T-helper 2 cell treated with Interferon-gamma antibody and Interleukin-4, amounts not matched to agents 100 ng/mL and 5 ng/mL, for 36 hours (primary cell): ENCODE data around the gene ADARB2. TPM values are rescaled to one million over a fixed set of nuclear protein-coding genes. Genes with fewer than 3 reads are reported as not detected.
"Not testable (repeated sequence)": the region's sequence is repeated elsewhere in the genome, so short reads cannot be mapped to it uniquely, and the experiment has no call there.

ENCODE experiments used
- intact Hi-C: fragments of 100-400 bp; cut with micrococcal nuclease; formaldehyde crosslinking; loops from one replicate; pipeline ENCODE4 v1.15.1; 2023
- total RNA-seq: library from RNA; stranded (reverse); gene quantifications from 2 replicates; pipeline ENCODE4 v1.2.3, GENCODE V29; 2022

Gene ADARB2
- total RNA-seq, 1 donor from 2014 or later: not detected

DNA sequence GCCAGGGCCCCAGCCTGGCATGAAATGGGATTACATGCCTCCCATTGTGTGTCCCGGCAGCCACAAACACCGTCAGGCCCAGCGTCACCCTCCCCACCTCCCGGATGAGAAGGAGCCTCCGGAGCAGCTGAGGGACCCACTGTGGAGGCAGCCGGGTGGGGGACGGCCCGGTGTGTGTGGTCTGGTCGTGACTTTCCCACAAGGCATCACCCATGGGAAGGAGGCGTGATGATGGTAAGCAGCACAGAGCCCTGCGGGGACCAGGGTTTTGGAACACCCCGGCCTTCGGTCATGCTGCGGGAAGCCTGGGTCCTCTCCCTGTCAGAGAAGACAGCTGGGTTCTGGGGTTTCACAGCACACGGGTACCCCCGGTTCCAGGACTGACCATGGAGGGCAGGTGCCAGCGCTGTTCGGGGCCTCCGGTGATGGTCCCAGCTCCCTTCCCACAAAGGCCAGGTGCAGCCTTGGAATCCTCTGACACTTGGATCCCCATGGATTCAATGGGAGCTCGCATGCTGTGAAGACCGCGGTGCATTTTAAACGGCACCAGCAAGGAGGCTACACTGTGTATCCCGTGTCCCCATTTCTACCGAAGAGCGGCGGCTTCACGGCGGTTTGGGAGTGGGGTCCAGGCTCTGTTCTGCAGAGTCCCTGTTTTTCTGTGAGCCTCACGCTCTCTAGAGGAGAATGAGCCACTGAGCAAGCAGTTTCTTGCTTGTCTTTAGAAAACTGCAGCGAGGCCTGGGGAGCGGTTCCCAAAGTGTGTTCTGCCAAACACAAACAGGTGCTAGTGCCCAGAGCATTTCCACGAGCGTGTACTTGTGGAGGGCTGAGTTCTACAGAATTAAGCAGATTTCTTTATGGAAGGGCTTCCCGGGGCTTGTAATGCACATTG, 336.0 kb downstream of the ADARB2 start:
- intact Hi-C loops: no loop called here

DNA sequence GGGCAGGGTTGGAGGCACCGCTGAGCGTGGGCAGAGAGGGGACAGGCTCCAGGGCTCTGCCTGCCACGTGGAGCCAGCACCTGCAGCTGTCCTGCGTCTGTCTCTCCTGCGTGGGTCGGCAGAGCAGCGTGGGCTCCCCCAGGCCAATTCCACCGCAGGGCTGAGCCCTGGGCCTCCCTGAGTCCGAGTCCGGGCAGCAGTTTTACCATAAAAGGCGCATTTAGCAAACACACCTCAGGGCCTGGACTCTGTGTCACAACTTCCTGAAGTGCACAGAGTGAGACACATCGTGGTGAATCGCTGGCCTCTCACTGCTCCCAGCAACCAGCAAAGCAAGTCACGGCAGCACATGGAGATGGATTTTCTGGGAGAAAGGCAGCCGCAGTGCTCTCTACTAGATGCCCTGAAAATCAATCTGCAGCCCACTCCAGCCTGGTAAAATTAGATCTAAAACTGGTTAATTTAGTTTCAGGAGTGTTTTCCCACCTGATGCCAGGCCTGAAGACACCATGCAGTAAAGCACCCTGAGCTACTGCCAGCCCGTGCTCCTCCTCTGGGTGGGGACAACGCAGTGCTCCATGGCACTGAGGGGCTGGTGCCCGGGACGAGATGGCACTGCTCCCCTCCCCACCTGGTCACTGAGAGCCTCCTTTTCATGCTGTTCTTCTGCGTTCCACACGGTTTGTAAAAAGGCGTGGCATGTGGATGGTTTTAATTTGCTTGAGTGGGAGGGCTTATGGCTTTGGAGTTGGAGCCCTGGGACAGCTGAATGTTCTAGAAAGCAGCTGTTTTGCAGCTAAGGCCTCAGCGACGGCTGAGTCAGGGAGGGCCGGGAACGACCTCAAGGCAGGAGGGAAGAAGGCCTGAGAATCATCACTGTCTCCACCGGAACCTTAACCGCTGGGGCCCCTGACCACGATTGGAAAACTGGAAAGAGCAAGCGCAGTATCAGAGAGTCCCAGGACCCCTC, 336.9 kb downstream of the ADARB2 start:
- intact Hi-C loops: no loop called here

- intact Hi-C loops: no loop called here
Observed at GRCh38 chr10:1399431-1400100, 337.8 kb downstream of the ADARB2 start.

GRCh38 chr10:1398626-1399410, 338.5 kb downstream of the ADARB2 start:
- intact Hi-C loops: no loop called here

GRCh38 chr10:1398116-1398515, 339.2 kb downstream of the ADARB2 start:
- intact Hi-C loops: not testable (repeated sequence)

DNA sequence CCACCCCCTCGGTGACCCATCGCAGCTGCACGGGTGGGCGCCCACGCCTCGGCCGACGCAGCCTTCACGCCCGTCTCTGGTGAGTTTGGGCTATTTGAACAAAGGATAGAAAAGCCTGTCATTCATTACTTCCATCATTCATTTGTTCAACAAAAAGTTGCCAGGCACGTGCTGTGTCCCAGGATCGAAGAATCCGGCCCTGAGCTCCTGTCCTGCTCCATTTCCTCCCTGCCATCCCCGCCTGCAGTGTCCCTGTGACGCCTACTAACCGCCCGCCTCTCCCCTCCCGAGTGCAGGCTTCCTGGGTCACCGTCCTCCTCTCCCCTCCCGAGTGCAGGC, 341.1 kb downstream of the ADARB2 start:
- intact Hi-C loops: no loop called here

- intact Hi-C loops: no loop called here
Observed at GRCh38 chr10:1395481-1396296, 341.6 kb downstream of the ADARB2 start.

DNA sequence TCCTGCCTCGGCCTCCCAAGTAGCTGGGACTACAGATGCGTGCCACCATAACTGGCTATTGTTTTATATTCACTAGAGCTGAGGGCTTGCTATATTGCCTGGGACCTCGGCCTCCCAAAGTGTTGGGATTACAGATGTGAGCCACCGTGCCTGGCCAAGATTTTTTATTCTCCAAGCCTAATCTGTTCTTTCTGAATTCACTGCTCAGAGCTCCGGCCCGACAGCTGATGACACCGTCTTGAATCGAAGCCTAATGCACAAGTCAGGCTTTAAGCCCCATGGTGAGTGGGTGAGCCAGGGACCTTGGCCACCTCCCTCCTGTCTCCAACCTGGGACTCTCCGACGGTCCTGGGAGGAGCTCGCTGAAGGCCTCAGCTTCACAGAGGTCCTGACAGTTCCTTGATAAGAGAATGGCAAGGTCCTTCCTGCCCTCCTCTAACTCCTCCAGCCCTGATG, 342.3 kb downstream of the ADARB2 start:
- intact Hi-C loops: no loop called here

DNA sequence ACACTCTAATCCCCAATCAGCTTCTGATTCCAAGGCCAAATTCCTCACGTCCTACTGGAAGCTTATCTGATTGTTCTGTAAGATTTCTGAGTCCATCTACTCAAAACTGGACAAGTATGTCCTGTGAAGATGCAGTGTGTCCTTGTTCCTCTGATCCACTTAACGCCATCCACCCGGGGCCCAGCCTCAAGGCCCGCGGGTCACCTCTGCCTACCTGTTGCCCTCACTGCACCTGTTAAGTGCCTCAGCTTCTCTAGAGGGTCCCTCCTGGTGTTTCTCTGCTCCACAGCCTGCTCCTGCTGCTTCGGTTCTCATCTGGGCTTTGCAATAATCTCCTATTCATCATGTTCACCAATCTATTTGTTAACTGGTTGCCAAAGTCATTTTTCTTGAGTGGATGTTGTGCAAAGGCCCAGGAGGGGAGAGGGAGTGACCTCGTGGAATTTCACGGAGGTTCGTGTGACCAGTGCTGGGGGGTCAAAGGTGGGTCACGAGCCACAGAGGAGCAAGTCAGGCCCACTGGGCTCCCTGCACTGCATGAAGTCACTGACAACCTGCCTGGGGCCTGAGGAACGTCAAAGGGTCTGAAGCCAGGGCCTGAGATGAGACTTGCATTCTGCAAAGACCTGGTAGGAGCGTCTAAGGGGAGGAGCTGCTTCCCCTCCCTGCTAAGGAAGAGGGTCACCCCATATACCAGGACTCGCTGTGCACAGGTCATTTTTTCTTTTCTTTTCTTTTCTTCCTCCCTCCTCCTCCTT, 343.0 kb downstream of the ADARB2 start:
- intact Hi-C loops: no loop called here

- intact Hi-C loops: no loop called here
Observed at GRCh38 chr10:1393481-1393880, 343.8 kb downstream of the ADARB2 start.

DNA sequence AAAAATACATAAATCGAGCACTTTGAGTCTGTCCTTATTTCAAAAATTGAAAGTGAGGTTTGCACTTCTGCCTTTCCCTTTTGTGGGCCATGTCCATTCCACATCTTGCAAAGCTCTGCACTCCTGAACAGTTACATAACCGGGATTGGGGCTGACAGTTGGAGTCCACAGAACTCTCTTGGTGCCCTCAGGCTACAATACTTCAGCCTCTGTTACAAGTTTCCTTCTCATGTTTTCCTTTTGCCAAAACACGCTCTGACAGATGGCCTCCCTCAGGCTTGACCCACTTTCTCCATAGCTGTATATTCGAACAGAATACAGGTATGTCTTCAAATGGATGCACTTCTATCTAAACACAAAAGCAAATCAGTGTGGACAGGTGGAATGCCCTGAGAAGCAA, 345.2 kb downstream of the ADARB2 start:
- intact Hi-C loops: no loop called here

- intact Hi-C loops: no loop called here
Observed at GRCh38 chr10:1390200-1390599, 347.1 kb downstream of the ADARB2 start.

DNA sequence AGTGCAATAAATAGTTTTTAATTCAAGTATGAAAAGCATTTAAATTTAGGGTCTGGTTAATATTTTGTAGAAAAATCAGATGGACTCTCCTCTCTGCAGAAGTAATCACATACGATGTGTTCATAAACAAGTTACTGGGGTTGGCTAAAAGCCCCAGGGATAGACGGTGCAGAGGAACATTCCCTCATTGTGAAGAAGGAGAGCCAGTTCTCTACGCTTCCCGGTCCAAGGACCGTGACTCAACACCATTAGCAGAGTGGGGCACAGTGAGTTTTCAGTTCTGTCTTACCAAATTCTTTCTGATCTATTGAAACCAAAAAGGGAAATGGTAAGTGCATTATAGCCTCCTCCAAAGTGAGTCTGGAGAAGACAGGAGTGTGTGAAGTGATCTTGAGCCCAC, 353.3 kb downstream of the ADARB2 start:
- intact Hi-C loops: no loop called here

GRCh38 chr10:1382711-1383110, 354.6 kb downstream of the ADARB2 start:
- intact Hi-C loops: no loop called here

- intact Hi-C loops: no loop called here
Observed at GRCh38 chr10:1381339-1381738, 356.0 kb downstream of the ADARB2 start.

DNA sequence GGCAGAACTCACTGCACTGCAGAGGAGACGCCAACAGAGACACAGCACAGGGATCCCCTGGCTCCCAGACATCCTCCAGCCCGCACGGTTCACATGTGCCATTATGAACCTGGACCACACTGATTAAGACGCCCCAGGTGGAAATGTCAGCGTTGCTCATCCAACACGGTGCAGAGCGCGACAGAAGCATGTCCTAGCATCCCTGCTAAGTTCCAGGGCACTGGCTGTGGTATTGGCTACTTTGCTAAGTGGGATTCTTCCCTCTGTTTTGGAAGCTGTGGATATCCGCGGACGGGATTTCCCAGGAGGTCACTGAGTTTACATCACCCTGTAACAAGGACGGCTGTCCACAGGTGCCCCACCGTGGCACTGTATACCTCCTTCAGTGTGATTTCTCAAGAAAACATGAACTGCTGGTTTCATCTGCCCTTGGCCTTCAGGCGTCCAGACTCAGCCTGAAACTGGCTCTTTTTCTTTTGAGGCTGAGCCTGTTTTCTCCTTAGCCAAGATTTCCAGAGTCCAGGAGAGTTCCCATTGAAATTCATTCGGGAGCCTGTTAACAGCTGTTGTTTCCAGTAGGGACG, 357.1 kb downstream of the ADARB2 start:
- intact Hi-C loops: no loop called here

- intact Hi-C loops: no loop called here
Observed at GRCh38 chr10:1379601-1380000, 357.7 kb downstream of the ADARB2 start.

GRCh38 chr10:1378473-1378872, 358.9 kb downstream of the ADARB2 start:
- intact Hi-C loops: no loop called here
